Calu3 (cell line): ENCODE data around the gene DPYSL3. TPM values are rescaled to one million over a fixed set of nuclear protein-coding genes. Genes with fewer than 3 reads are reported as not detected.

Experiments used
- BruUV-seq: library from RNA; stranded (reverse); fragments of 400-500 nt; replicated peaks from 2 replicates; lab custom pipeline; 2021; lab: Mats Ljungman, UMichigan
- CTCF ChIA-PET: fragments of 300-600 bp; sonication (Branson Sonifier 250); formaldehyde crosslinking; loops from one replicate; lab custom pipeline; 2022; ENCODE audit warnings: antibody characterized with exemption; lab: Charles Lee
- DNase-seq: peaks from one replicate; pipeline ENCODE4 v3.0.0; 2022
- H3K27ac Mint-ChIP-seq: one replicate; pipeline ENCODE4 v1.8.0; 2022; ENCODE audit warnings: mixed read lengths; ENCODE audit not compliant: unreplicated experiment
- H3K27me3 Mint-ChIP-seq: one replicate; pipeline ENCODE4 v1.8.0; 2022; ENCODE audit warnings: mixed read lengths; ENCODE audit not compliant: unreplicated experiment
- H3K36me3 Mint-ChIP-seq: one replicate; pipeline ENCODE4 v1.8.0; 2022; ENCODE audit warnings: mild to moderate bottlenecking, moderate library complexity, mixed read lengths; ENCODE audit not compliant: insufficient read depth, unreplicated experiment
- H3K4me1 Mint-ChIP-seq: one replicate; pipeline ENCODE4 v1.8.0; 2022; ENCODE audit warnings: mild to moderate bottlenecking, low read depth, mixed read lengths; ENCODE audit not compliant: unreplicated experiment
- H3K4me3 Mint-ChIP-seq: one replicate; pipeline ENCODE4 v1.8.0; 2022; ENCODE audit warnings: mild to moderate bottlenecking, low read depth, moderate library complexity, mixed read lengths; ENCODE audit not compliant: unreplicated experiment
- H3K9me3 Mint-ChIP-seq: one replicate; pipeline ENCODE4 v1.8.0; 2022; ENCODE audit warnings: low read depth, mixed read lengths; ENCODE audit not compliant: unreplicated experiment
- CTCF ChIP-seq: fragments of 200-600 bp; IDR thresholded peaks from one replicate; pipeline ENCODE4 v1.8.0; 2022; ENCODE audit warnings: antibody characterized with exemption; ENCODE audit not compliant: unreplicated experiment
- intact Hi-C: fragments of 100-400 bp; cut with micrococcal nuclease; formaldehyde crosslinking; loops from one replicate; pipeline ENCODE4 v1.10.0; 2022; ENCODE audit not compliant: unreplicated experiment
- total RNA-seq: library from RNA; stranded (reverse); gene quantifications from 2 replicates; pipeline ENCODE4 v1.2.3, GENCODE V29; 2022

The DPYSL3 gene
- total RNA-seq, 1 experiment from 2014 or later: 26.6 TPM

DNA sequence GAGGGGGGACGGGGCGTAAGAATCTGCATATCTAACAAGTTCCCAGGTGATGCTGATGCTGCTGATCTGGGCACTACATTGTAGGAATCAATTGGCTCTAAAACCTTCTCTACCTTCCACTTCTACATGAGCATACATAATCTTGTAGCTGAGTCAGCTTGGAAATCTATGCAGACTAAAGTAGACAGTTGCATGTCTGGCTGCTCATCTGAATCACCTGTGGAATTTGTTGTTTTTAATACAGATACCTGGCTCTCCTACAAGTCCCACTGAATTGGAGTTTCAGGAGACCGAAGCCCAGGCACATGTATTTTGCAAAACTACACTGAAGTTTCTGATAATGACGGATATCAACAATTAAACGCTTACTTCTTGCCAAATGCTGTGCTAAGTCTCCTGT, 161.4 kb downstream of the DPYSL3 start:
- BruUV-seq: no TSS peak
- peaks cover 7% of the 10 kb centered on the region for H3K4me1 Mint-ChIP-seq
- TF ChIP-seq CTCF: no peak

DNA sequence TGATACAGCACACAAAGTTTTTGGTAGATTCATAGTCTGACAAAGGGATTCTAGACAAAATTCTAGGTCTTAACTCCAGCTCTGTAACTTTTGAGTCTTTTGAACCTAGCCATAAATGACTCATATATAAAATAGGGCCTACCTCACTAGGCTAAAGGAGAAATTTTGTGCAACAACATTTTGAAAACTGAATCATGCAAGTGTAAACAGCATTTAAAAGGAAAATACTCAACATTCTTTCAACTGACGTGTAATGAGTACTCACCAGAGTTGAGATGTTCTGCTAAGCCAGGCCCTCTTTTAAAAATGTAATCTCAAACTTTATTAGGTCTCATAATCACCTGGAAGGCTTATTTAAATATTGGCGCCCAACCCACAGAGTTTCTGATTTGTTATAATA, 161.8 kb downstream of the DPYSL3 start:
- CTCF ChIA-PET: no interaction called here
- H3K36me3 Mint-ChIP-seq: peaks cover 5% of the 10 kb centered on the region
- H3K4me3 Mint-ChIP-seq: no peak overlapping the region
- no peaks in the 10 kb centered on the region for H3K27me3 Mint-ChIP-seq
- peaks cover 7% of the 10 kb centered on the region for H3K4me1 Mint-ChIP-seq
- BruUV-seq: no TSS peak
- TF ChIP-seq CTCF: no peak
- H3K9me3 Mint-ChIP-seq: no peaks in the 10 kb centered on the region
- DNase-seq: no peak
- no peak overlapping the region for H3K27ac Mint-ChIP-seq
- intact Hi-C loops: no loop called here

More for the DNA sequence above, 161.4 kb downstream of the DPYSL3 start:
- Mint-ChIP-seq H3K27ac (no peak overlapping the region), H3K27me3 (no peaks in the 10 kb centered on the region), H3K9me3 (no peaks in the 10 kb centered on the region), H3K36me3 (peaks cover 5% of the 10 kb centered on the region), H3K4me3 (no peak overlapping the region)
- CTCF ChIA-PET: no interaction called here
- DNase-seq: no peak
- intact Hi-C loops: no loop called here

- DNase-seq: no peak
- intact Hi-C loops: no loop called here
- CTCF ChIA-PET: no interaction called here
Observed at GRCh38 chr5:147346006-147346561, 163.8 kb downstream of the DPYSL3 start.

DNA sequence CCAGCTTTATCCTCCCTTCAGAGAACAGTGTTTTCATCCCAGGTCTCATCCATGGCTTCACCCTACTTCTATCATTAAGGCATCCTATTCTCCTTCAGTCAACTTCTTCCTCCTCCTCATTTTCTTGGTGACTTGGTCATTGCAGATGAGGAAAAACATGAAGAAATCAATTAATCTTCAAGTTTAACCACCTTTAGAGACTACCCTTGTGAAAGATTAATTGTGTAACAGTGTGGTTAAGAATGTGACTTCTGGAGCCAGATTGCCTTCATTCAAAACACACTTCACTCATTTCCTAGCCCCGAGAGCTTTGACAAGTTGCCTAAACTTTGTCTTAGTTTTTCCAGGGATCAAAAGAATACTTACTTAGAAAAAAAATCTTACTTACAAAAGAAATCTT, 165.0 kb downstream of the DPYSL3 start:
- CTCF ChIA-PET: no interaction called here
- no peak for DNase-seq
- no peak for TF ChIP-seq CTCF
- intact Hi-C loops: no loop called here
- BruUV-seq: no TSS peak
- H3K4me1 Mint-ChIP-seq: peaks cover 25% of the 10 kb centered on the region
- peaks cover 5% of the 10 kb centered on the region for H3K36me3 Mint-ChIP-seq
- H3K4me3 Mint-ChIP-seq: no peak overlapping the region
- H3K27ac Mint-ChIP-seq: no peak overlapping the region
- no peaks in the 10 kb centered on the region for H3K9me3 Mint-ChIP-seq
- no peaks in the 10 kb centered on the region for H3K27me3 Mint-ChIP-seq

More at GRCh38 chr5:147346006-147346561, 163.8 kb downstream of the DPYSL3 start:
- peaks cover 5% of the 10 kb centered on the region for H3K36me3 Mint-ChIP-seq
- no peak for TF ChIP-seq CTCF
- no peak overlapping the region for H3K4me3 Mint-ChIP-seq
- no TSS peak for BruUV-seq
- H3K27me3 Mint-ChIP-seq: no peaks in the 10 kb centered on the region
- no peak overlapping the region for H3K27ac Mint-ChIP-seq
- H3K4me1 Mint-ChIP-seq: peaks cover 21% of the 10 kb centered on the region
- no peaks in the 10 kb centered on the region for H3K9me3 Mint-ChIP-seq
